ENCODE results near the gene CAPN13. TPM values are rescaled to one million over a fixed set of nuclear protein-coding genes. Genes with fewer than 3 reads are reported as not detected.

CAPN13 gene
- total RNA-seq, 1 experiment from 2014 or later = 5.7 TPM

DNA sequence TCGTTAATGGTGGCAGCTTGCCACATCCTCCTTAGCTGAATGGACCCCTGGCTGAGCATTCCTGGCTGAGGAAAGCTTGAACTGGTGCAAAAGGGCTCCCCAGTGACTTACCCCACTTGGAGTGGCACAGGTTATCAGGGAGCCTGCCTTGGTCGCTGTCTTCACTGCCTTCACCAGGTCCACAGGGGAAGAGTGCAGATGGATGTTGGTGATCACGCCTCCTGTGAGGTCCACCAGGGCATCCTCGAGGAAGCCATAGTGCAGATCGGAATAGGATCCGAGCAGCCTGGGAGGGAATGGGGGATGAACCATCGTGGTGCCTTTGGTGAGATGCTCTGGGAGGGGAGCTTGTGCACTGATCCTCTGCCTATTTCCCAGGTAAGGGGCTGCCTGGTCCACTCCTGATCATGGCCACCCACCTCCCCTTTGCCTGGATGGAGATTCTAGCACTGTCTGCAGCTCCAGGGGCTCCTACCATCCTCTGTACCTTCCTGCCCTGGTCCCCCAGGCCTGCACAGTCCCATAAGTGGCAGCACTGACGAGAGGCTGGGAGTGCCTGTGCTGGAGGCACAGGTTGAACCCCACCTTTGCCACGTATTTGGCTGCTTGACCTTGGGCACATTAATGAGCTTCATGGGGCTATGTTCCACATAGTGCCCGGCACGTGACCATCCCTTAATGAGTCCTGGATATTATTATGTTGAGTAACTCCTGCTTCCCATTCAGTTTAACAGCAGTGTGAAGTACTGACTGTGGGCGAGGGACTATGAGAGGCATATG lies 43.0 kb downstream of the CAPN13 start:
- Histone ChIP-seq H2AK5ac (ENCODE audit: insufficient read length, low read length) (no peak overlapping the region), H3K4me1 (ENCODE audit: insufficient read depth, low read length) (no peaks in the 10 kb centered on the region), H4K91ac (ENCODE audit: insufficient read length, low read depth, low read length) (no peak overlapping the region), H2BK5ac (ENCODE audit: insufficient read length, low read length) (no peak overlapping the region), H4K20me1 (ENCODE audit: control insufficient read depth, insufficient read depth, insufficient read length) (no peaks in the 10 kb centered on the region), H3K9ac (ENCODE audit: extremely low read depth, insufficient read length, low read length) (no peak overlapping the region), H3K27me3 (ENCODE audit: insufficient read depth, low read length) (no peaks in the 10 kb centered on the region), H3K9me3 (ENCODE audit: control insufficient read depth, low read depth, low read length) (no peaks in the 10 kb centered on the region), H3K27ac (ENCODE audit: insufficient read length, low read depth, low read length) (no peak overlapping the region), H4K5ac (ENCODE audit: insufficient read length, low read depth, low read length) (no peak overlapping the region), H2BK12ac (ENCODE audit: insufficient read length, low read depth, low read length) (no peak overlapping the region), H3T11ph (ENCODE audit: low read length) (no peak overlapping the region), H2BK15ac (ENCODE audit: low read depth, low read length) (no peak overlapping the region), H3K4ac (ENCODE audit: low read depth, low read length) (no peak overlapping the region), H2BK20ac (ENCODE audit: low read depth, low read length, poor library complexity, severe bottlenecking) (no peak overlapping the region), H2BK120ac (ENCODE audit: low read depth, low read length, poor library complexity, severe bottlenecking) (no peak overlapping the region), H3K23me2 (ENCODE audit: insufficient read length, low read depth, low read length, poor library complexity, severe bottlenecking) (no peaks in the 10 kb centered on the region), H3K18ac (ENCODE audit: insufficient read length, low read depth, low read length) (no peak overlapping the region), H3K14ac (ENCODE audit: insufficient read depth, low read length) (no peak overlapping the region), H4K8ac (replicated peaks; ENCODE audit: insufficient read length, low read depth, low read length) (no peak overlapping the region), H3K79me2 (ENCODE audit: insufficient read depth, low read length) (no peaks in the 10 kb centered on the region), H3K23ac (ENCODE audit: insufficient read length, low read depth, low read length) (no peak overlapping the region), H3K79me1 (ENCODE audit: insufficient read depth, low read depth, low read length, poor library complexity, severe bottlenecking) (no peaks in the 10 kb centered on the region), H2AFZ (ENCODE audit: low read length) (no peak overlapping the region), H3K4me2 (ENCODE audit: insufficient read depth, insufficient read length, low read length) (no peak overlapping the region), H3K56ac (ENCODE audit: insufficient read length, low read depth, low read length) (no peak overlapping the region)
- H3K4me1 Mint-ChIP-seq = peaks cover 3 to 19% of the 10 kb centered on the region in 2 experiments
- no peak overlapping the region for H3K4me3 Mint-ChIP-seq
- H3K27ac Mint-ChIP-seq = no peak overlapping the region
- TF ChIP-seq, protein P1, sequence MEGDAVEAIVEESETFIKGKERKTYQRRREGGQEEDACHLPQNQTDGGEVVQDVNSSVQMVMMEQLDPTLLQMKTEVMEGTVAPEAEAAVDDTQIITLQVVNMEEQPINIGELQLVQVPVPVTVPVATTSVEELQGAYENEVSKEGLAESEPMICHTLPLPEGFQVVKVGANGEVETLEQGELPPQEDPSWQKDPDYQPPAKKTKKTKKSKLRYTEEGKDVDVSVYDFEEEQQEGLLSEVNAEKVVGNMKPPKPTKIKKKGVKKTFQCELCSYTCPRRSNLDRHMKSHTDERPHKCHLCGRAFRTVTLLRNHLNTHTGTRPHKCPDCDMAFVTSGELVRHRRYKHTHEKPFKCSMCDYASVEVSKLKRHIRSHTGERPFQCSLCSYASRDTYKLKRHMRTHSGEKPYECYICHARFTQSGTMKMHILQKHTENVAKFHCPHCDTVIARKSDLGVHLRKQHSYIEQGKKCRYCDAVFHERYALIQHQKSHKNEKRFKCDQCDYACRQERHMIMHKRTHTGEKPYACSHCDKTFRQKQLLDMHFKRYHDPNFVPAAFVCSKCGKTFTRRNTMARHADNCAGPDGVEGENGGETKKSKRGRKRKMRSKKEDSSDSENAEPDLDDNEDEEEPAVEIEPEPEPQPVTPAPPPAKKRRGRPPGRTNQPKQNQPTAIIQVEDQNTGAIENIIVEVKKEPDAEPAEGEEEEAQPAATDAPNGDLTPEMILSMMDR (conservative IDR thresholded peaks at IDR 0.05) = no peak
- H3K9me3 Mint-ChIP-seq = no peaks in the 10 kb centered on the region; a peak in 1 of 5 replicates
- no peak for DNase-seq
- no peaks in the 10 kb centered on the region for H3K36me3 Mint-ChIP-seq (ENCODE audit: insufficient read depth in 1 of 3, low read depth in 3 of 3)
- no CpG with 5 or more reads among the region's 12 CpGs for WGBS (ENCODE audit: extremely low coverage, insufficient read length, low lambda C conversion rate)
- peaks cover 2% of the 10 kb centered on the region; the same call in 1 of the 2 replicates for H3K27me3 Mint-ChIP-seq (ENCODE audit: low read depth)
